ENCODE results near the gene DDX39B. TPM values are rescaled to one million over a fixed set of nuclear protein-coding genes. Genes with fewer than 3 reads are reported as not detected.

DDX39B gene
- total RNA-seq, 2 experiments from 2014 or later: 483 to 498 TPM

DNA sequence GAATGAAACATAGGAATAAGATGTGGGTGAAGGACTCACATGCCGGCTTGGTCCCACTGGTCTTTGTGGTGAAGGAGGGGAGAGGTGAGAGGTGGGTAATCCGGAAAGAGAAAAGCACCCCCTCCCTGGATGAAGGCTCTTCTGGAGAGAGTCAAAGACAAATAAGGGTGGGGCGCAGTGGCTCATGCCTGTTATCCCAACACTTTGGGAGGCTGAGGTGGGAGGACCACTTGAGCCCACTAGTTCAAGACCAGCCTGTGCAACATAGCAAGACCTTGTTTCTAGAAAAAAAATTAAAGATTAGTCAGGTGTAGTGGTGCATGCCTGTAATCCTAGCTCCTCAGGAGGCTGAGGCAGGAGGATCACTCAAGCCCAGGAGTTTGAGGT, 37.3 kb upstream of the DDX39B start:
- H3K9me3 ChIP-seq (ENCODE audit: control insufficient read depth in 1 of 2, insufficient read depth in 1 of 2, low read length in 2 of 2): no peaks in the 10 kb centered on the region
- no peaks in the 10 kb centered on the region for H3K27me3 Mint-ChIP-seq
- H3K36me3 ChIP-seq (ENCODE audit: insufficient read depth, low read length): peaks cover 41% of the 10 kb centered on the region
- H3K4me3 Mint-ChIP-seq: peak overlapping the region; percentile 88
- H3K9me3 Mint-ChIP-seq: no peaks in the 10 kb centered on the region
- H3K4me1 Mint-ChIP-seq (ENCODE audit: low read depth): peaks cover 84% of the 10 kb centered on the region
- peaks cover 71% of the 10 kb centered on the region for H3K36me3 Mint-ChIP-seq (ENCODE audit: low read depth)
- ChIA-PET POLR2A (interaction anchor here (1.6 to 34.9 kb wide), 5 partner anchors 7 to 73 kb away, joined by 5 to 1160 read pairs (median 220); partner anchors contain the start of genes ATP6V1G2, BAG6, DDX39B and LST1), CTCF (interaction anchor here (3.6 to 16.9 kb wide), 3 partner anchors 10 to 30 kb away, joined by 38 to 353 read pairs (median 169); partner anchors contain the start of genes ATP6V1G2, NCR3 and NFKBIL1)
- TF ChIP-seq, protein P1, sequence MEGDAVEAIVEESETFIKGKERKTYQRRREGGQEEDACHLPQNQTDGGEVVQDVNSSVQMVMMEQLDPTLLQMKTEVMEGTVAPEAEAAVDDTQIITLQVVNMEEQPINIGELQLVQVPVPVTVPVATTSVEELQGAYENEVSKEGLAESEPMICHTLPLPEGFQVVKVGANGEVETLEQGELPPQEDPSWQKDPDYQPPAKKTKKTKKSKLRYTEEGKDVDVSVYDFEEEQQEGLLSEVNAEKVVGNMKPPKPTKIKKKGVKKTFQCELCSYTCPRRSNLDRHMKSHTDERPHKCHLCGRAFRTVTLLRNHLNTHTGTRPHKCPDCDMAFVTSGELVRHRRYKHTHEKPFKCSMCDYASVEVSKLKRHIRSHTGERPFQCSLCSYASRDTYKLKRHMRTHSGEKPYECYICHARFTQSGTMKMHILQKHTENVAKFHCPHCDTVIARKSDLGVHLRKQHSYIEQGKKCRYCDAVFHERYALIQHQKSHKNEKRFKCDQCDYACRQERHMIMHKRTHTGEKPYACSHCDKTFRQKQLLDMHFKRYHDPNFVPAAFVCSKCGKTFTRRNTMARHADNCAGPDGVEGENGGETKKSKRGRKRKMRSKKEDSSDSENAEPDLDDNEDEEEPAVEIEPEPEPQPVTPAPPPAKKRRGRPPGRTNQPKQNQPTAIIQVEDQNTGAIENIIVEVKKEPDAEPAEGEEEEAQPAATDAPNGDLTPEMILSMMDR (IDR thresholded peaks at IDR 0.05): no peak
- H3K4me1 ChIP-seq (ENCODE audit: insufficient read depth, low read length): peaks cover 81% of the 10 kb centered on the region
- H3K27ac ChIP-seq (ENCODE audit: low read depth in 1 of 2, low read length in 2 of 2): peak overlapping the region; percentile 74 to 95
- H3K27me3 ChIP-seq (ENCODE audit: control insufficient read depth in 1 of 2, insufficient read depth in 2 of 2, low read length in 2 of 2): no peaks in the 10 kb centered on the region
- H3K4me3 ChIP-seq (ENCODE audit: low read length): peak overlapping the region; percentile 97
- intact Hi-C loops (cut with DNase I, micrococcal nuclease): no loop called here
- peak overlapping the region; percentile 85 for H3K27ac Mint-ChIP-seq
- ATAC-seq (ENCODE audit: poor library complexity) (no peak), DNase-seq (no peak)

GRCh38 chr6:31578184-31579118, 36.6 kb upstream of the DDX39B start:
- ChIA-PET CTCF (interaction anchor here (1.4 to 16.9 kb wide), 4 partner anchors 9 to 29 kb away, joined by 7 to 353 read pairs (median 104); partner anchors contain the start of genes ATP6V1G2, NCR3 and NFKBIL1), POLR2A (interaction anchor here (1.6 to 34.9 kb wide), 5 partner anchors 7 to 74 kb away, joined by 5 to 1160 read pairs (median 220); partner anchors contain the start of genes ATP6V1G2, BAG6, DDX39B and LST1)
- peak overlapping the region; percentile 74 to 95 for H3K27ac ChIP-seq (ENCODE audit: low read depth in 1 of 2, low read length in 2 of 2)
- Mint-ChIP-seq H3K27ac (peak overlapping the region; percentile 85), H3K36me3 (ENCODE audit: low read depth) (peaks cover 71% of the 10 kb centered on the region), H3K9me3 (no peaks in the 10 kb centered on the region), H3K27me3 (no peaks in the 10 kb centered on the region), H3K4me1 (ENCODE audit: low read depth) (peaks cover 85% of the 10 kb centered on the region), H3K4me3 (peak overlapping the region; percentile 88)
- ATAC-seq (ENCODE audit: poor library complexity) (no peak), DNase-seq (no peak)
- TF ChIP-seq, protein P1 (IDR thresholded peaks at IDR 0.05): no peak
- H3K4me1 ChIP-seq (ENCODE audit: insufficient read depth, low read length): peaks cover 81% of the 10 kb centered on the region
- H3K27me3 ChIP-seq (ENCODE audit: control insufficient read depth in 1 of 2, insufficient read depth in 2 of 2, low read length in 2 of 2): no peaks in the 10 kb centered on the region
- intact Hi-C loops (cut with DNase I, micrococcal nuclease): no loop called here
- no peaks in the 10 kb centered on the region for H3K9me3 ChIP-seq (ENCODE audit: control insufficient read depth in 1 of 2, insufficient read depth in 1 of 2, low read length in 2 of 2)
- H3K4me3 ChIP-seq (ENCODE audit: low read length): peak overlapping the region; percentile 97
- H3K36me3 ChIP-seq (ENCODE audit: insufficient read depth, low read length): peaks cover 41% of the 10 kb centered on the region

GRCh38 chr6:31577579-31577966, 35.8 kb upstream of the DDX39B start:
- Histone ChIP-seq H3K4me3 (ENCODE audit: low read length) (peak overlapping the region; percentile 75), H3K27me3 (ENCODE audit: control insufficient read depth in 1 of 2, insufficient read depth in 2 of 2, low read length in 2 of 2) (no peaks in the 10 kb centered on the region), H3K4me1 (ENCODE audit: insufficient read depth, low read length) (peaks cover 81% of the 10 kb centered on the region), H3K9me3 (ENCODE audit: control insufficient read depth in 1 of 2, insufficient read depth in 1 of 2, low read length in 2 of 2) (no peaks in the 10 kb centered on the region), H3K27ac (ENCODE audit: low read depth in 1 of 2, low read length in 2 of 2) (peak overlapping the region; percentile 84 to 87), H3K36me3 (ENCODE audit: insufficient read depth, low read length) (peaks cover 41% of the 10 kb centered on the region)
- peak overlapping the region; percentile 95 for H3K4me3 Mint-ChIP-seq
- CTCF ChIA-PET: interaction anchor here (1.0 to 16.9 kb wide), 6 partner anchors 9 to 84 kb away, joined by 3 to 353 read pairs (median 6); partner anchors contain the start of genes ATP6V1G2, LST1, NCR3 and NFKBIL1
- intact Hi-C loops (cut with DNase I, micrococcal nuclease): loop anchor here in 1 of 2 experiments (2.0 kb wide), 1 partner anchor 15 kb away; no protein-coding TSS in a partner anchor
- TF ChIP-seq, protein P1 (IDR thresholded peaks at IDR 0.05): no peak
- H3K27ac Mint-ChIP-seq: peak overlapping the region; percentile 95
- no peak for ATAC-seq (ENCODE audit: poor library complexity)
- H3K9me3 Mint-ChIP-seq: no peaks in the 10 kb centered on the region
- POLR2A ChIA-PET: interaction anchor here (0.9 to 34.9 kb wide), 7 partner anchors 6 to 75 kb away, joined by 3 to 1160 read pairs (median 42); partner anchors contain the start of genes ATP6V1G2, BAG6, DDX39B and LST1
- no peaks in the 10 kb centered on the region for H3K27me3 Mint-ChIP-seq
- no peak for DNase-seq
- H3K4me1 Mint-ChIP-seq (ENCODE audit: low read depth): peaks cover 86% of the 10 kb centered on the region
- H3K36me3 Mint-ChIP-seq (ENCODE audit: low read depth): peaks cover 68% of the 10 kb centered on the region

Measured in CD4-positive, alpha-beta T cell (primary cell).